ENCODE measurements around the gene PLA2R1. TPM values are rescaled to one million over a fixed set of nuclear protein-coding genes. Genes with fewer than 3 reads are reported as not detected.

The PLA2R1 gene
- total RNA-seq, 4 donors from 2014 or later = 86.0 to 246 (median 152) TPM

GRCh38 chr2:159995038-159995437, 67.4 kb downstream of the PLA2R1 start:
- H3K36me3 ChIP-seq = no peaks in the 10 kb centered on the region
- TF ChIP-seq CTCF (IDR thresholded peaks at IDR 0.05) = no peak
- TF ChIP-seq POLR2A (IDR thresholded peaks at IDR 0.05) = no peak
- no peaks in the 10 kb centered on the region for H3K27me3 ChIP-seq
- intact Hi-C loops (cut with DNase I) = no loop called here
- peaks cover 23 to 42% of the 10 kb centered on the region in 2 donors for H3K4me1 ChIP-seq
- peak overlapping the region in 1 of 3 donors; percentile 10 for H3K4me3 ChIP-seq (replicated peaks in 1 of 3)
- DNase-seq = no peak
- H3K9me3 ChIP-seq = no peaks in the 10 kb centered on the region
- WGBS, 2 donors = 89 to 94% methylated on average over 2 of the region's 2 CpGs
- H3K27ac ChIP-seq = peak overlapping the region in 2 of 3 donors; percentile 92 to 96

GRCh38 chr2:159989249-159989648, 73.2 kb downstream of the PLA2R1 start:
- 93 to 96% methylated on average over 4 of the region's 4 CpGs for WGBS, 2 donors
- no peak for DNase-seq

GRCh38 chr2:159988412-159988970, 73.9 kb downstream of the PLA2R1 start:
- Histone ChIP-seq H3K27ac (peak overlapping the region; percentile 77 to 98 (median 85)), H3K36me3 (peaks cover 0 to 12% of the 10 kb centered on the region in 2 donors), H3K9me3 (no peaks in the 10 kb centered on the region), H3K4me1 (peaks cover 32 to 39% of the 10 kb centered on the region in 2 donors), H3K27me3 (no peaks in the 10 kb centered on the region), H3K4me3 (replicated peaks in 1 of 3) (no peak overlapping the region)
- no peak for DNase-seq
- intact Hi-C loops (cut with DNase I) = no loop called here
- 92 to 93% methylated on average over 4 of the region's 4 CpGs for WGBS, 2 donors
- TF ChIP-seq POLR2A (IDR thresholded peaks at IDR 0.05) (no peak), CTCF (IDR thresholded peaks at IDR 0.05) (no peak)

More at GRCh38 chr2:159989249-159989648, 73.2 kb downstream of the PLA2R1 start:
- peaks cover 0 to 12% of the 10 kb centered on the region in 2 donors for H3K36me3 ChIP-seq
- no peaks in the 10 kb centered on the region for H3K9me3 ChIP-seq
- intact Hi-C loops (cut with DNase I) = no loop called here
- no peak overlapping the region for H3K4me3 ChIP-seq (replicated peaks in 1 of 3)
- H3K4me1 ChIP-seq = peaks cover 25 to 32% of the 10 kb centered on the region in 2 donors
- H3K27me3 ChIP-seq = no peaks in the 10 kb centered on the region
- H3K27ac ChIP-seq = peak overlapping the region; percentile 77 to 98 (median 85)
- TF ChIP-seq CTCF (IDR thresholded peaks at IDR 0.05) (no peak), POLR2A (IDR thresholded peaks at IDR 0.05) (no peak)

- intact Hi-C loops (cut with DNase I) = no loop called here
- Histone ChIP-seq H3K36me3 (peaks cover 0 to 12% of the 10 kb centered on the region in 2 donors), H3K4me3 (replicated peaks in 1 of 3) (no peak overlapping the region), H3K4me1 (peaks cover 40 to 49% of the 10 kb centered on the region in 2 donors), H3K27me3 (no peaks in the 10 kb centered on the region), H3K27ac (peak overlapping the region; percentile 85 to 98 (median 94)), H3K9me3 (no peaks in the 10 kb centered on the region)
- peak in 1 of 2 donors; percentile 66 for TF ChIP-seq POLR2A (IDR thresholded peaks at IDR 0.05)
- no peak for TF ChIP-seq CTCF (IDR thresholded peaks at IDR 0.05)
- peak; percentile 85 to 86 for DNase-seq
- WGBS, 2 donors = 35 to 40% methylated on average over 6 of the region's 6 CpGs
Observed at GRCh38 chr2:159987181-159987580, 75.2 kb downstream of the PLA2R1 start.

- TF ChIP-seq CTCF (IDR thresholded peaks at IDR 0.05) = no peak
- DNase-seq = no peak
- H3K4me1 ChIP-seq = peaks cover 46 to 57% of the 10 kb centered on the region in 2 donors
- peak overlapping the region in 2 of 3 donors; percentile 94 to 98 for H3K27ac ChIP-seq
- H3K27me3 ChIP-seq = no peaks in the 10 kb centered on the region
- H3K36me3 ChIP-seq = peaks cover 0 to 12% of the 10 kb centered on the region in 2 donors
- 89 to 92% methylated on average over 3 of the region's 3 CpGs for WGBS, 2 donors
- H3K9me3 ChIP-seq = no peaks in the 10 kb centered on the region
- intact Hi-C loops (cut with DNase I) = no loop called here
- H3K4me3 ChIP-seq (replicated peaks in 1 of 3) = no peak overlapping the region
Observed at GRCh38 chr2:159985656-159986055, 76.8 kb downstream of the PLA2R1 start.

All from thyroid gland (tissue), 4 donors.